Measurements from ENCODE around the gene COX14. TPM values are rescaled to one million over a fixed set of nuclear protein-coding genes. Genes with fewer than 3 reads are reported as not detected.
A peak's percentile ranks its signal among the peaks of the same experiment; 100 is the strongest.

COX14 gene
- total RNA-seq, 1 experiment from 2014 or later: 28.7 TPM

- Histone ChIP-seq H3K4me1 (ENCODE audit: insufficient read depth, low read length, poor library complexity, severe bottlenecking) (no peaks in the 10 kb centered on the region), H3K27me3 (replicated peaks; ENCODE audit: insufficient read depth, low read depth, low read length, poor library complexity) (no peaks in the 10 kb centered on the region), H3K9me3 (ENCODE audit: low read depth, low read length, poor library complexity, severe bottlenecking) (no peaks in the 10 kb centered on the region), H3K4me3 (ENCODE audit: low read depth, low read length, poor library complexity, severe bottlenecking) (no peak overlapping the region), H3K36me3 (ENCODE audit: insufficient read depth, low read length, poor library complexity, severe bottlenecking) (peaks cover 17% of the 10 kb centered on the region), H3K27ac (ENCODE audit: low read depth, low read length, poor library complexity, severe bottlenecking) (no peak overlapping the region)
- intact Hi-C loops (cut with micrococcal nuclease; ENCODE audit: unreplicated experiment): no loop called here
- DNase-seq (ENCODE audit: low spot score): no peak
- TF ChIP-seq EZH2 (IDR thresholded peaks at IDR 0.05; ENCODE audit: borderline replicate concordance, low read depth, low read length, poor library complexity, severe bottlenecking) (no peak), CTCF (conservative IDR thresholded peaks at IDR 0.05; ENCODE audit: low read depth, low read length) (no peak)
- POLR2A ChIA-PET (ENCODE audit: low non-redundant PET): no interaction called here
- BruUV-seq (replicated peaks): no TSS peak
- CTCF ChIA-PET: interaction anchor here (0.6 kb wide), 1 partner anchor 78 kb away, joined by 7 read pairs; no protein-coding TSS in a partner anchor
These were observed 15.5 kb downstream of the COX14 start for GRCh38 chr12:50127546-50127945.

- H3K36me3 ChIP-seq (ENCODE audit: insufficient read depth, low read length, poor library complexity, severe bottlenecking): peaks cover 28% of the 10 kb centered on the region
These were observed 17.3 kb downstream of the COX14 start for GRCh38 chr12:50129290-50129689.

GRCh38 chr12:50132505-50133135 is 20.6 kb downstream of the COX14 start:
- no peak overlapping the region for H3K4me3 ChIP-seq (ENCODE audit: low read depth, low read length, poor library complexity, severe bottlenecking)
- H3K36me3 ChIP-seq (ENCODE audit: insufficient read depth, low read length, poor library complexity, severe bottlenecking): peaks cover 39% of the 10 kb centered on the region
- POLR2A ChIA-PET (ENCODE audit: low non-redundant PET): no interaction called here
- no peaks in the 10 kb centered on the region for H3K4me1 ChIP-seq (ENCODE audit: insufficient read depth, low read length, poor library complexity, severe bottlenecking)
- H3K27me3 ChIP-seq (replicated peaks; ENCODE audit: insufficient read depth, low read depth, low read length, poor library complexity): no peaks in the 10 kb centered on the region
- intact Hi-C loops (cut with micrococcal nuclease; ENCODE audit: unreplicated experiment): loop anchor here (1.0 to 5.0 kb wide), 2 partner anchors 45 to 182 kb away; no protein-coding TSS in a partner anchor
- H3K9me3 ChIP-seq (ENCODE audit: low read depth, low read length, poor library complexity, severe bottlenecking): no peaks in the 10 kb centered on the region
- no TSS peak for BruUV-seq (replicated peaks)
- no peak overlapping the region for H3K27ac ChIP-seq (ENCODE audit: low read depth, low read length, poor library complexity, severe bottlenecking)
- peak; percentile 61 for DNase-seq (ENCODE audit: low spot score)
- TF ChIP-seq EZH2 (IDR thresholded peaks at IDR 0.05; ENCODE audit: borderline replicate concordance, low read depth, low read length, poor library complexity, severe bottlenecking) (no peak), CTCF (conservative IDR thresholded peaks at IDR 0.05; ENCODE audit: low read depth, low read length) (peak; percentile 74)
- CTCF ChIA-PET: interaction anchor here (0.6 to 2.6 kb wide), 3 partner anchors 14 to 182 kb away, joined by 5 to 23 read pairs (median 5); no protein-coding TSS in a partner anchor

More at GRCh38 chr12:50129290-50129689, 17.3 kb downstream of the COX14 start:
- Histone ChIP-seq H3K9me3 (ENCODE audit: low read depth, low read length, poor library complexity, severe bottlenecking) (no peaks in the 10 kb centered on the region), H3K4me1 (ENCODE audit: insufficient read depth, low read length, poor library complexity, severe bottlenecking) (no peaks in the 10 kb centered on the region), H3K27ac (ENCODE audit: low read depth, low read length, poor library complexity, severe bottlenecking) (no peak overlapping the region), H3K4me3 (ENCODE audit: low read depth, low read length, poor library complexity, severe bottlenecking) (no peak overlapping the region), H3K27me3 (replicated peaks; ENCODE audit: insufficient read depth, low read depth, low read length, poor library complexity) (no peaks in the 10 kb centered on the region)
- ChIA-PET POLR2A (ENCODE audit: low non-redundant PET) (no interaction called here), CTCF (interaction anchor here (1.0 kb wide), 1 partner anchor 44 kb away, joined by 3 read pairs; the partner anchor contains the start of gene SMARCD1)
- no peak for DNase-seq (ENCODE audit: low spot score)
- TF ChIP-seq EZH2 (IDR thresholded peaks at IDR 0.05; ENCODE audit: borderline replicate concordance, low read depth, low read length, poor library complexity, severe bottlenecking) (no peak), CTCF (conservative IDR thresholded peaks at IDR 0.05; ENCODE audit: low read depth, low read length) (no peak)
- BruUV-seq (replicated peaks): no TSS peak
- intact Hi-C loops (cut with micrococcal nuclease; ENCODE audit: unreplicated experiment): no loop called here

Data from A673 (cell line).